Testis (tissue), 3 donors: ENCODE data around the gene FSIP1. TPM values are rescaled to one million over a fixed set of nuclear protein-coding genes. Genes with fewer than 3 reads are reported as not detected.

Experiments used
- DNase-seq: peaks from one replicate; pipeline ENCODE4 v3.0.0-alpha.2; 2019
- H3K27ac ChIP-seq, 2 donors: fragments of 200-600 bp; sonication (generic); one replicate each; pipeline ENCODE4 v1.5.1; 2019
- H3K27me3 ChIP-seq: fragments of 200-600 bp; sonication (generic); one replicate; pipeline ENCODE4 v1.5.1; 2019
- H3K36me3 ChIP-seq: fragments of 200-600 bp; sonication (generic); one replicate; pipeline ENCODE4 v1.5.1; 2017; ENCODE audit warnings: low read depth; ENCODE audit errors: missing control alignments
- H3K4me1 ChIP-seq: fragments of 200-600 bp; sonication (generic); one replicate; pipeline ENCODE4 v1.5.1; 2019
- H3K4me3 ChIP-seq, 2 donors: fragments of 200-600 bp; sonication (generic); one replicate each; pipeline ENCODE4 v1.5.1; 2017 to 2019
- H3K9me3 ChIP-seq: fragments of 200-600 bp; sonication (generic); one replicate; pipeline ENCODE4 v1.5.1; 2017
- POLR2A ChIP-seq: fragments of 450-650 bp; IDR thresholded peaks from one replicate; pipeline ENCODE4 v1.6.1; 2017; ENCODE audit warnings: antibody characterized with exemption, mild to moderate bottlenecking, moderate library complexity
- WGBS, 2 donors: methylation state at CpG; one replicate each; pipeline ENCODE4 v1.1.5; 2018; 5-methylcytosine and 5-hydroxymethylcytosine counted together
- intact Hi-C: fragments of 100-400 bp; cut with DNase I; formaldehyde crosslinking; loops from one replicate; pipeline ENCODE4 v1.15.1; 2023; ENCODE audit warnings: low total_unique reads
- polyA plus RNA-seq: library from polyadenylated mRNA; stranded (reverse); fragments of 350-450 nt; fragmentation: Illumina TruSeq; extraction: RNeasy Lipid Tissue Mini Kit (QIAGEN cat#74804); gene quantifications from one replicate; pipeline ENCODE4 v1.2.3, GENCODE V29; 2014; ENCODE audit warnings: low read depth, low replicate concordance; ENCODE audit not compliant: insufficient read depth
- total RNA-seq, 2 donors: library from RNA; depleted of rRNA; stranded (reverse); fragments of >200 nt; gene quantifications; one replicate each; pipeline ENCODE4 v1.2.3, GENCODE V29; 2016
- TF ChIP-seq, protein P1 (sequence below), 3 experiments: fragments of 450-650 bp in 2 of 3; fragments of 200-600 bp in 1 of 3; sonication (generic) in 1 of 3; IDR thresholded peaks; one replicate each; pipeline ENCODE4 v1.5.1; 2016 to 2019; ENCODE audit warnings: antibody characterized with exemption in 3 of 3, mild to moderate bottlenecking in 2 of 3, moderate library complexity in 1 of 3

FSIP1 gene
- total and polyA plus RNA-seq, 3 donors from 2014 or later, result 5.8 to 11.2 (median 8.2) TPM

DNA sequence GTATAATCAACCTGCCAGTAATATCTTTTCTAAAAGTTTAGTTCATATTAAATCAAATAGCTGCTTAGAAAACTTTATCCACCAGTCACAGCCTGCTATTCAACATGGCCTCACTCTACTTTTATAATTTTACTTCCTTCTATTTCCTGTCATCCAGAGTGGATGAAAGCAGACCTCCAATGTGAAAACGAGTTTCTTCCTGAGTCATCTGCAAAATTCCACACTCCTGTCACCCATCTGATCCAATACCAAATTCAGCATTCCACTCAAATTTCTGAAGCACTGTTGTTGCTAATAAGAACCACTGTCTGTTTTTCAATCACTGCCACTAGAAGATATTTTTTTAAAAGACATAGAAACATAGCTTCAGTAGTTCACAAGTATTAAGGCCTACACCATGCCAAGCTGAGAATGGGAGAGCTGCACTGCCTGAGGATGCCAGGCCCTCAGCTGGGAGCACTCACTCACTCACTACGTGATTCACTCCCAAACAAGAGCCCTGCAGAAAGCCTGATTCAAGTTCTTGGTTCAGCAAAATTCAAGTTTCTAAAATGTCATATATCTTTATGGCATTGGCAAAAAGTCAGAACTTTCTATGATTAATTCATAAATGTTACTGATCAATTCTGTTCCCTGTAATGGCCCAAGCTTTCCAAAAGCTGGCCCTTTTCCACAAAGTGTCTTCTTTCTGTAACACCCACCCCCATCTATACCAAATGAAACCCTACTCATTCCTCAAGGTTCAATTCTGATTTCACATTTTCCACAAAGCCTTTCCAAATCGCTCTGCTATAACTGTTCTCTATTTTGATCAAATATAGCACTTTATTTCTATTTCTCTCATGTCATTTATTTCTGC lies 82.9 kb downstream of the FSIP1 start:
- Histone ChIP-seq H3K27ac (no peak overlapping the region), H3K4me1 (no peaks in the 10 kb centered on the region), H3K9me3 (no peaks in the 10 kb centered on the region), H3K36me3 (no peaks in the 10 kb centered on the region), H3K27me3 (no peaks in the 10 kb centered on the region), H3K4me3 (no peak overlapping the region)
- 74 to 82% methylated on average over 3 of the region's 3 CpGs for WGBS, 2 donors
- intact Hi-C loops, result no loop called here
- DNase-seq, result no peak
- TF ChIP-seq POLR2A, result no peak
- TF ChIP-seq, protein P1, sequence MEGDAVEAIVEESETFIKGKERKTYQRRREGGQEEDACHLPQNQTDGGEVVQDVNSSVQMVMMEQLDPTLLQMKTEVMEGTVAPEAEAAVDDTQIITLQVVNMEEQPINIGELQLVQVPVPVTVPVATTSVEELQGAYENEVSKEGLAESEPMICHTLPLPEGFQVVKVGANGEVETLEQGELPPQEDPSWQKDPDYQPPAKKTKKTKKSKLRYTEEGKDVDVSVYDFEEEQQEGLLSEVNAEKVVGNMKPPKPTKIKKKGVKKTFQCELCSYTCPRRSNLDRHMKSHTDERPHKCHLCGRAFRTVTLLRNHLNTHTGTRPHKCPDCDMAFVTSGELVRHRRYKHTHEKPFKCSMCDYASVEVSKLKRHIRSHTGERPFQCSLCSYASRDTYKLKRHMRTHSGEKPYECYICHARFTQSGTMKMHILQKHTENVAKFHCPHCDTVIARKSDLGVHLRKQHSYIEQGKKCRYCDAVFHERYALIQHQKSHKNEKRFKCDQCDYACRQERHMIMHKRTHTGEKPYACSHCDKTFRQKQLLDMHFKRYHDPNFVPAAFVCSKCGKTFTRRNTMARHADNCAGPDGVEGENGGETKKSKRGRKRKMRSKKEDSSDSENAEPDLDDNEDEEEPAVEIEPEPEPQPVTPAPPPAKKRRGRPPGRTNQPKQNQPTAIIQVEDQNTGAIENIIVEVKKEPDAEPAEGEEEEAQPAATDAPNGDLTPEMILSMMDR (IDR thresholded peaks at IDR 0.05), result no peak

DNA sequence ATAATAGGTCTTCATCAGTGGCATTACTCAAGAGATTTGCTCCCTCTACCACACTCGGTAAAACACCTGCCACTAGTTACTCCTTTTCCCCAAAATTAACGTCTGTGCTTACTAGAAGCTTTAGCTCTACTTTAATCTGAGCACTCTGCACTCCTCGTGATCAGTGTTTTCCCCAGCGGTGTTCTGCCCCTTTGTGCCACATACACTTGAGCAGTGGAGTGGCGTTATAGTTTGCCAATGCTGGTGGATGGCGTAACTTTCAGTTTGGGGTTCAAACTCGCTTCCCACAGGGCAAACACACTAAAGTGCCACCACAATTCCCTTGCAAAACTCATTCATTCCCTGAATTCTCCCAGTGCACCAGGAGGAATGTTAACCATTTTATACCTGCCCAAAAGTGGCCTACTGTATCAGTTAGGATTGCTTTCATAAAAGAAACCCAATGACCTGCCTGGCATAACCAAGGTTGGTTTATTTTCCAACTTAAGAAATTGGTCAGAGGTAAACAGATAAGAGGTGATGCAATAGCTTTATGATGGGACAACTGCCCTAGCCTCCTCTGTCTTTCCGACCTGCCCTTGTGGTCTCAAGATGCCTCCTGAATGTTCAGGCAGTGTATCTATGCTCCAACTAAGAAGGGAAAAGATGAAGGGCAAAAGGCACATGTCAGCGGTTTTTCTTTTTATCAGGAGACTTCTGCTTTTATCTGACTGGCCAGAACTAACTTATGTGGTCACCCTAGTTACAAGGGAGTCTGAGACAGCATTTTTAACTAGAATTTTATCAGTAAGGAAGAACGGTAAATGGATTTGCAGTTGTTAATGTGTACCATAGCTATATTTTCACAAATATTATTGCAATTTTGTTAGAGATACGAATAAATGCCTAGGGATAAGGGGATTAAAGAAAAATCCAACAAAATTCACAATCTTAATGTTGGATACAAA lies 83.9 kb downstream of the FSIP1 start:
- intact Hi-C loops, result no loop called here
- WGBS, 2 donors, result 84 to 87% methylated on average over 11 of the region's 11 CpGs
- H3K36me3 ChIP-seq, result no peaks in the 10 kb centered on the region

DNA sequence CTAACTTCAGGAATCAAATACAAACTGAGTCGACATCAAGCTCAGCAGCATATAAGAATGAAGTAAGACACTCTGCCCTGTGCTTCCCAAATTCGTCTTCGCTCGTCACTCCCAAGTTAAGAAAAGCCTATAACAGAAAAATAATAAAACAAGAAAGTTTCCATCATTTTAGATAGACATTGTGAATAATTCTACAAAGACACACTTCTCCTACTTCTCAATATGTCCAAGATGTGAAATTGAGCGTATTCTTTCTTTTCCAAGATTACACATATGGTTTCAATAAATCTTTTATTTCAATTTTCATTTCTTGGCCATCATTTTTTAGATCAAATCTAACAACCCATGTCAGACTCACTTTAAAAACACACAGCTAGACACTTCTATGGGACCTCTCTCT lies 85.1 kb downstream of the FSIP1 start:
- Histone ChIP-seq H3K36me3 (no peaks in the 10 kb centered on the region), H3K4me1 (no peaks in the 10 kb centered on the region), H3K27me3 (no peaks in the 10 kb centered on the region), H3K4me3 (no peak overlapping the region), H3K9me3 (no peaks in the 10 kb centered on the region), H3K27ac (no peak overlapping the region)
- no peak for DNase-seq
- TF ChIP-seq POLR2A, result no peak
- TF ChIP-seq, protein P1 (IDR thresholded peaks at IDR 0.05), result no peak
- intact Hi-C loops, result no loop called here
- 90 to 93% methylated on average over 5 of the region's 5 CpGs for WGBS, 2 donors

More for the DNA sequence above, 83.9 kb downstream of the FSIP1 start:
- no peak for DNase-seq
- Histone ChIP-seq H3K27ac (no peak overlapping the region), H3K27me3 (no peaks in the 10 kb centered on the region), H3K4me3 (no peak overlapping the region), H3K4me1 (no peaks in the 10 kb centered on the region), H3K9me3 (no peaks in the 10 kb centered on the region)
- TF ChIP-seq, protein P1 (IDR thresholded peaks at IDR 0.05), result no peak
- TF ChIP-seq POLR2A, result no peak

DNA sequence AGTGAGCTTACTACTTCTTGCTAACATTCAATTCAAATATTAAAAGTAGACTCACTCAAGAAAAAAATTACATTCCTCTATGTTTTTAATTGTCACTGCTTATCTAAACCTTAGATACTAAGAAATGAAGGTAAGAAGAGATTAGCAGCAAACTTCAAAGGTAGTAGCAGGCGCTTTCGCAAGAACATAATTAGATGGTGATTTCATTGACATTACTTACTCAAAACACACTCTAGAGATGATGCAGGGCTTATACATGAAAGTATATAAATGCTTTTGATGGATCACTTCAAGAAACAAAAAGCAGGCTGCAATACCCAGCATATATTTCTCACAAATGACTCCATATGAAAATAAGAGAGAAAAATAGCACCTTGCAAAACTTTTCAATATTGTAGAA lies 86.8 kb downstream of the FSIP1 start:
- Histone ChIP-seq H3K27ac (no peak overlapping the region), H3K36me3 (no peaks in the 10 kb centered on the region), H3K4me1 (no peaks in the 10 kb centered on the region), H3K4me3 (no peak overlapping the region), H3K9me3 (no peaks in the 10 kb centered on the region), H3K27me3 (no peaks in the 10 kb centered on the region)
- WGBS, 2 donors, result 92 to 95% methylated on average over 2 of the region's 2 CpGs
- TF ChIP-seq, protein P1 (IDR thresholded peaks at IDR 0.05), result no peak
- TF ChIP-seq POLR2A, result no peak
- DNase-seq, result no peak
- intact Hi-C loops, result no loop called here
